Activated B cell treated with CpG ODN at 0.5 μM for 24 hours (primary cell): ENCODE results near the gene TRPC3. TPM values are rescaled to one million over a fixed set of nuclear protein-coding genes. Genes with fewer than 3 reads are reported as not detected.
A peak's percentile ranks its signal among the peaks of the same experiment; 100 is the strongest.

ENCODE experiments used
- ATAC-seq: fragments of 200-7000 bp; cut with Tn5 transposase; one replicate; pipeline ENCODE4 v1.10.0; 2021; ENCODE audit warnings: low read depth, mild to moderate bottlenecking, moderate library complexity
- CTCF ChIA-PET: fragments of 350-600 bp; sonication (Branson Sonifier 250); formaldehyde crosslinking; loops from one replicate; lab custom pipeline; 2021; ENCODE audit warnings: antibody characterized with exemption; lab: Charles Lee
- POLR2A ChIA-PET: fragments of 350-600 bp; sonication (Branson Sonifier 250); formaldehyde crosslinking; loops from one replicate; lab custom pipeline; 2021; ENCODE audit warnings: antibody characterized with exemption; lab: Charles Lee
- DNase-seq: peaks from one replicate; pipeline ENCODE4 v3.0.0; 2022
- H3K27ac Mint-ChIP-seq: one replicate; pipeline ENCODE4 v1.8.0; 2020; ENCODE audit warnings: mixed read lengths
- H3K27me3 Mint-ChIP-seq: one replicate; pipeline ENCODE4 v1.8.0; 2021; ENCODE audit warnings: mixed read lengths
- H3K36me3 Mint-ChIP-seq: one replicate; pipeline ENCODE4 v1.8.0; 2021; ENCODE audit warnings: low read depth, mixed read lengths
- H3K4me1 Mint-ChIP-seq: one replicate; pipeline ENCODE4 v1.8.0; 2021; ENCODE audit warnings: mixed read lengths
- H3K4me3 Mint-ChIP-seq: one replicate; pipeline ENCODE4 v1.8.0; 2020; ENCODE audit warnings: mild to moderate bottlenecking, mixed read lengths
- H3K9me3 Mint-ChIP-seq: one replicate; pipeline ENCODE4 v1.8.0; 2020; ENCODE audit warnings: mixed read lengths
- intact Hi-C: fragments of 100-400 bp; cut with micrococcal nuclease; formaldehyde crosslinking; loops from one replicate; pipeline ENCODE4 v1.15.1; 2024
- total RNA-seq: library from RNA; stranded (reverse); gene quantifications from 2 replicates; pipeline ENCODE4 v1.2.3, GENCODE V29; 2022
- TF ChIP-seq, protein P1 (sequence below): fragments of 200-600 bp; IDR thresholded peaks from one replicate; pipeline ENCODE4 v1.8.0; 2022; ENCODE audit warnings: antibody characterized with exemption, mild to moderate bottlenecking

Gene TRPC3
- total RNA-seq, 1 donor from 2014 or later, result not detected

DNA sequence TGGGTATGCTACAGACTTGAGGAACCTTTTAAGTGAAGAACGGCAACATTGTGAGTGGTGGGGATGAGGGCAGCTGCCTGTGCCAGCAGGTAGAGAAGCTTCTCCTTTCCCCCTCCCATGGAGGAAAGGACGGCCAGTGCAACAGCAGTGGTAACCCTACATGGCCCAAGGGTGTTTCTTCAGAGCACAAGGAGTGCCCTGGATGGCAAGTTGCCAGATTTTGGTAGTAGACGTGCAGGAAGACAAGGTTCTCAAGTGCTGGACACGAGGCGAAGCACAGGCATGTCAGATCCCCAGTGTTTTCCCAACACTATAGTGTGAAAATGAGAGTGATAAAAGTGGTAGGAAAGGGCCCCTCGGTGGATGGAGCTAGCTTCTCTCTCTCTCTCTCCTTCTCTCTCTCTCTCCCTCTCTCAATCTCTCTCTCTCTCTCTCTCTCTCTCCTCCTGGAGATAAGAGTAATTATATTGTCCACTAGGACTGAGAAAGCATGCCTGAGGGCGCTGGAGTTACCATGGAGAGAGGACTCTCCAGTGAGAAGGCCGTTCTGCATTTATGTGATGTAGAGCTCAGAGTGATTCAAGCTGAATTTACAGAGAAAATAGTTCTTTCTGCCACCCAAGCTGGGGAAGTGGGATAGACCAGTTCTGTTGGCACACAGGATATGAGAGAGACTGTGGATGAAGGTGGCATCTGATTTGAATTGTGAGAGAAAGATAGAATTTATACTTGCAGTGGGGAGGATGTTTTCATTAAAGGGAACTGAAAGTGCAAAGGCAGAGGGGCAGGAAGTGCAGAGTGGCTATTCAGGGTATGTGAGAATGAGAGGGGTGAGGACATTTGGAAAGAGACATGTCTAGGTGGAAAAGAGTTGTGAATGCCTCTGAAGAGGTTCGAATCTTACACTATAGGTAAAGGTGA lies 25.7 kb upstream of the TRPC3 start:
- Mint-ChIP-seq H3K27me3 (no peaks in the 10 kb centered on the region), H3K27ac (peak overlapping the region; percentile 1), H3K4me3 (peak overlapping the region; percentile 55), H3K4me1 (peaks cover 22% of the 10 kb centered on the region), H3K36me3 (no peaks in the 10 kb centered on the region), H3K9me3 (no peaks in the 10 kb centered on the region)
- POLR2A ChIA-PET, result no interaction called here
- DNase-seq, result no peak
- peak; percentile 82 for ATAC-seq
- TF ChIP-seq, protein P1, sequence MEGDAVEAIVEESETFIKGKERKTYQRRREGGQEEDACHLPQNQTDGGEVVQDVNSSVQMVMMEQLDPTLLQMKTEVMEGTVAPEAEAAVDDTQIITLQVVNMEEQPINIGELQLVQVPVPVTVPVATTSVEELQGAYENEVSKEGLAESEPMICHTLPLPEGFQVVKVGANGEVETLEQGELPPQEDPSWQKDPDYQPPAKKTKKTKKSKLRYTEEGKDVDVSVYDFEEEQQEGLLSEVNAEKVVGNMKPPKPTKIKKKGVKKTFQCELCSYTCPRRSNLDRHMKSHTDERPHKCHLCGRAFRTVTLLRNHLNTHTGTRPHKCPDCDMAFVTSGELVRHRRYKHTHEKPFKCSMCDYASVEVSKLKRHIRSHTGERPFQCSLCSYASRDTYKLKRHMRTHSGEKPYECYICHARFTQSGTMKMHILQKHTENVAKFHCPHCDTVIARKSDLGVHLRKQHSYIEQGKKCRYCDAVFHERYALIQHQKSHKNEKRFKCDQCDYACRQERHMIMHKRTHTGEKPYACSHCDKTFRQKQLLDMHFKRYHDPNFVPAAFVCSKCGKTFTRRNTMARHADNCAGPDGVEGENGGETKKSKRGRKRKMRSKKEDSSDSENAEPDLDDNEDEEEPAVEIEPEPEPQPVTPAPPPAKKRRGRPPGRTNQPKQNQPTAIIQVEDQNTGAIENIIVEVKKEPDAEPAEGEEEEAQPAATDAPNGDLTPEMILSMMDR, result no peak
- intact Hi-C loops, result no loop called here
- CTCF ChIA-PET, result no interaction called here

- ATAC-seq (no peak), DNase-seq (no peak)
- no peaks in the 10 kb centered on the region for H3K9me3 Mint-ChIP-seq
- H3K4me1 Mint-ChIP-seq, result peaks cover 22% of the 10 kb centered on the region
- TF ChIP-seq, protein P1, result no peak
- ChIA-PET CTCF (no interaction called here), POLR2A (no interaction called here)
- no peaks in the 10 kb centered on the region for H3K36me3 Mint-ChIP-seq
- no peak overlapping the region for H3K4me3 Mint-ChIP-seq
- H3K27me3 Mint-ChIP-seq, result peaks cover 5% of the 10 kb centered on the region
- intact Hi-C loops, result no loop called here
- no peak overlapping the region for H3K27ac Mint-ChIP-seq
Observed at GRCh38 chr4:121975784-121976183, 23.9 kb upstream of the TRPC3 start.

GRCh38 chr4:121973816-121974215 lies 22.0 kb upstream of the TRPC3 start:
- ChIA-PET POLR2A (no interaction called here), CTCF (no interaction called here)
- Mint-ChIP-seq H3K9me3 (no peaks in the 10 kb centered on the region), H3K27ac (no peak overlapping the region), H3K4me1 (peaks cover 22% of the 10 kb centered on the region), H3K36me3 (no peaks in the 10 kb centered on the region), H3K27me3 (peaks cover 8% of the 10 kb centered on the region), H3K4me3 (no peak overlapping the region)
- intact Hi-C loops, result no loop called here
- TF ChIP-seq, protein P1, result no peak
- ATAC-seq, result no peak
- DNase-seq, result no peak

DNA sequence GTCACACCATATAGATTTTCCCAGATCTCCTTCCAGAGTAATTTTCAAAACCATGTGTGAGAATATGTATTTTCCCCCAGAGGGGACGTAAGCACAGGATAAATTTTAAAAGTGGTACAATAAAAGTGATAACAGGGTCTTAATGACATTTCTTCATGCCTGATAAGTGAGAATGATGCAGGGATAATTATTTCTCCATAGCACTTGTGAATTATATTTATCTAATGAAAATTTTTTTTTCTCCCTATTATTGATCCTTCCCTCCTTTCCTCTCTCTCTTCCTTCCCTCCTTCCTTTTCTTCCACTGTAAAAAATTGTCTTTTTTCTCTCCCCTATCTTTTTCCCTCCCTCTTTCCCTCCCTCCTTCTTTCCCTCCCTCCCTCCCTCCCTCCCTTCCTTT lies 17.0 kb upstream of the TRPC3 start:
- no peaks in the 10 kb centered on the region for H3K9me3 Mint-ChIP-seq
- DNase-seq (no peak), ATAC-seq (no peak)
- peaks cover 3% of the 10 kb centered on the region for H3K4me1 Mint-ChIP-seq
- intact Hi-C loops, result no loop called here
- no peak overlapping the region for H3K4me3 Mint-ChIP-seq
- POLR2A ChIA-PET, result no interaction called here
- TF ChIP-seq, protein P1, result no peak
- CTCF ChIA-PET, result no interaction called here
- no peak overlapping the region for H3K27ac Mint-ChIP-seq
- peaks cover 24% of the 10 kb centered on the region for H3K27me3 Mint-ChIP-seq
- no peaks in the 10 kb centered on the region for H3K36me3 Mint-ChIP-seq

- POLR2A ChIA-PET, result no interaction called here
- H3K27me3 Mint-ChIP-seq, result peaks cover 23% of the 10 kb centered on the region
Observed at GRCh38 chr4:121964958-121965357, 13.1 kb upstream of the TRPC3 start.

More at GRCh38 chr4:121964958-121965357, 13.1 kb upstream of the TRPC3 start:
- H3K4me3 Mint-ChIP-seq, result no peak overlapping the region
- CTCF ChIA-PET, result no interaction called here
- H3K36me3 Mint-ChIP-seq, result no peaks in the 10 kb centered on the region
- no peaks in the 10 kb centered on the region for H3K4me1 Mint-ChIP-seq
- H3K27ac Mint-ChIP-seq, result no peak overlapping the region
- DNase-seq (no peak), ATAC-seq (no peak)
- intact Hi-C loops, result no loop called here
- no peaks in the 10 kb centered on the region for H3K9me3 Mint-ChIP-seq
- TF ChIP-seq, protein P1, result no peak
